GM12864 (cell line): ENCODE results near the gene SMIM29.

Experiments
- DNase-seq: peaks from one replicate; pipeline ENCODE4 v3.0.0-alpha.2; 2011; ENCODE audit warnings: low read depth
- H3K4me3 ChIP-seq: 2 replicates; pipeline ENCODE4 v1.5.1; 2011; ENCODE audit warnings: mild to moderate bottlenecking, low read depth, low read length, control low read depth
- CTCF ChIP-seq: IDR thresholded peaks from 2 replicates; pipeline ENCODE4 v1.5.1; 2011; ENCODE audit warnings: low read depth, mild to moderate bottlenecking, moderate library complexity, low read length, control low read depth, inconsistent platforms; ENCODE audit errors: missing control alignments

The SMIM29 gene

DNA sequence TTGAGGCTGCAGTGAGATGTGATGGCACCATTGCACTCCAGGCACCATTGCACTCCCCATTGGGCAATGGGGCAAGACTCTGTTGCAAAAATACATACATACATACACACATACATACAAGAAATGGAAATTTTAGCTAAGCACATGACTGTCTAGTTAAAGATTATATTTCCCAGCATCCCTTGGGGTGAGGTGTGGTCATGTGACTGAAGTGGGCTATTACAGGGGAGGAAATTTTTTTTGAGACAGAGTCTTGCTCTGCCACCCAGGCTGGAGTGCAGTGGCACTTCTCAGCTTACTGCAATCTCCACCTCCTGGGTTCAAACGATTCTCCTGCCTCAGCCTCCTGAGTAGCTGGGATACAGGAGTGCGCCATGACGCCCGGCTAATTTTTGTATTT lies 44.1 kb downstream of the SMIM29 start:
- no peak overlapping the region for H3K4me3 ChIP-seq
- DNase-seq = no peak
- TF ChIP-seq CTCF = no peak

DNA sequence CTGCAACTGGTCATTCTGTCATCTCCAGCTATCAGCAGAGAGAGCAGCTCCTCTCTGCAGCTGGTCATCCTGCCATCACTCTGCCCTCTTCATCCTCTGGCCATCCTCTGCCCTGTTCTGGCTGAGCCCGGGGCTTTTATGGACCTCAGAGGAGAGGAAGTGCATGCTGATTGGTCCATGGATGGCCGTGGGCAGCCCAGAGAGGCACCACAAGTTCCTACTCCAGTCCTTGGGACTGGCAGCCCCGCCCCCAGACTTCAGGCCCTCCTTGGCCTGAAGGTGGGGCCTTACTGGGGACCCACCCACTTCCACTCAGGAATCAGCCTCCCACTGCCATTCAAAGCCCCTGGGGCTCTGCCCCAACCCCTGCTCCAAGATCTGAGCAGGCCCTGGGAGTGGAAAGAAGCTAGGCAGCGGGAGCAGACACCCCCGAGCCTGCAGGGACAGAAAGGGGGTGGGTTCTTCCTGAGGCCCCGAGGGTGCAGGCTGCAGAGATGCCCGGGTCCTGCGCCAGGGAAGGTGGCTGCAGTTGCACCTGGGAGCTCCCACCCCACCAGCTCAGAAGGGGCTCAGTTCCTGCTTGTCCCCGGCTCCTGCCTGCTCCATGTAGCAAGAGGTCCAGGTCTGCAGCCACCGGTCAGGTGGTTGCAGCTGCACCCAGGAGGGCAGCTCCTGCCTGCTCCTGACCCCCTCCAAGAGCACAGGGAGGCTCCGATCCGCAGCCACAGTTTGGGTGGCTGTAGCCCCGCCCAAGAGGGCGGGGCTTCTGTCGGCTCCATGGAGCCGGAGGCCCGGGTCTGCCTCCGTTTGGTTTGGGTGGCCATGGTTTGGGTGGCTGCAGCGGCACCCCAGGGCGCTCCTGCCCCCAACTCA lies 46.2 kb downstream of the SMIM29 start:
- no peak overlapping the region for H3K4me3 ChIP-seq
- no peak for TF ChIP-seq CTCF
- DNase-seq = no peak

GRCh38 chr6:34201455-34202107 lies 47.2 kb downstream of the SMIM29 start:
- no peak overlapping the region for H3K4me3 ChIP-seq
- DNase-seq = no peak
- TF ChIP-seq CTCF = no peak

DNA sequence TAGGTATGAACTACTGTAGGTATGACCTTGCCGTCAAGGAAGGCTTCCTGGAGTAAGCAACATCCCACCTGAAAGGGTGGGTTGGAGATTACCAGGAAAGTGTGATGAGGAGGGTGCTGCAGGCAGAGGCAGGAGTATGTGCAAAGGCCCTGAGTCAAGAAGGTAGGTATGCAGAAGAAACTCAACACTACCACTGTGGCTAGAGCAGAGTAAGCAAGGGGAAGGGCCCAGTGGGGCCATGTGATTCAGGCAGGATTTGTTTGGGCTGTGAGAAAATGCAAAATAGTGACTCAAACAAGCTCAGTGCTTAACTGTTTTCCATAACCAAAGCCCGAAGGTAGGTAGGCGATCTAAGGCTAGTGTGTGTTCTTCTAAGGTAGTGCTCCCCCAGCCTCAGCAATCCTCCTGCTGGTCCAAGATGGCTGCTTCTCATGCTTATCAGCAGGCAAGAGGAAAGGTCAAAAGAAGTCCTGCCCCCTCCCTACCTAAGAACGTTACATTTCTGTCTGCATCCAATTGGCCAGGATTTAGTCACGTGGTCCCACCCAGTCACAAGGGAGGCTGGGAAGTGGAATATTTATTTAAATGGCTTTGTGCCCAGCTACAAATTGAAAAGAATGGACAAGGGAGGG lies 48.4 kb downstream of the SMIM29 start:
- no peak overlapping the region for H3K4me3 ChIP-seq
- no peak for DNase-seq
- no peak for TF ChIP-seq CTCF

DNA sequence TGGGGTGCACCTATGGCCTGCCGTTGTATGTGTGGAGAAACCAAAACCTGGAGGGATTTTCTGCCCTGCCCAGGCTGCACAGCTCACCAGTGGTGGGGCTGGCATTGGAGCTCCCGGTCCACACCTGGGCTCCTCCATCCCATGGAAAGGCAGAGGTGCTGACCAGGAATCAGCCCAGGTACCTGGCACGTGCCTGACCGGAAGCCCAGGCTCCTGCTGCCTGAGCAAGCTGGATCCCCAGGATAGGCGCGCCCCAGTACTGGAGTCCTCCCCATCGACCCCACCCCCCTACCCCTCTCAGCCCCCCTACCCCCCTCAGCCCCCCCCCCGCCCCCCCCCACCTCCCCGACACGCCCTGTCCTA lies 52.0 kb downstream of the SMIM29 start:
- peak overlapping the region; percentile 72 for H3K4me3 ChIP-seq
- no peak for TF ChIP-seq CTCF
- no peak for DNase-seq
